Measurements from ENCODE around the gene ETFA.

The ETFA gene

DNA sequence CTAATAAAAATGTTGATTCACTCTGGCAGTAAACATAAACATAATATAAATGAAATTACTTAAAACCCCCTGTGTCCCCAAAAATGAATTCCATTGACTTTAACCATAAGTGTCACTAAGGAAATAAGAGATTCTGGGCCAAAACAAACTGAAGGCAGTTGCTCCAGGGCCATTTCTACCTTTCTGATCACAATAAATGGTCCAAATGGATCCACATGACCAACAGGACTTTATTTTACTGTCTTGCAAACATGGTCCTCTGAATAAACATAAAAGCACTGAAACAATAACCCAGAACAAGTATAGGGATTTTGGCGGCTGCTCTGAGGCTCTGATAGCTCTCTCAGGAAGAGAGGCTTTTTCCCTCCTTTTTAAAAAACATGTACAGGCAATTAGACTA is 77.3 kb downstream of the ETFA start:
- TF ChIP-seq EZH2phosphoT487 (IDR thresholded peaks at IDR 0.05; ENCODE audit: low read depth), result no peak
- TF ChIP-seq, protein P1, sequence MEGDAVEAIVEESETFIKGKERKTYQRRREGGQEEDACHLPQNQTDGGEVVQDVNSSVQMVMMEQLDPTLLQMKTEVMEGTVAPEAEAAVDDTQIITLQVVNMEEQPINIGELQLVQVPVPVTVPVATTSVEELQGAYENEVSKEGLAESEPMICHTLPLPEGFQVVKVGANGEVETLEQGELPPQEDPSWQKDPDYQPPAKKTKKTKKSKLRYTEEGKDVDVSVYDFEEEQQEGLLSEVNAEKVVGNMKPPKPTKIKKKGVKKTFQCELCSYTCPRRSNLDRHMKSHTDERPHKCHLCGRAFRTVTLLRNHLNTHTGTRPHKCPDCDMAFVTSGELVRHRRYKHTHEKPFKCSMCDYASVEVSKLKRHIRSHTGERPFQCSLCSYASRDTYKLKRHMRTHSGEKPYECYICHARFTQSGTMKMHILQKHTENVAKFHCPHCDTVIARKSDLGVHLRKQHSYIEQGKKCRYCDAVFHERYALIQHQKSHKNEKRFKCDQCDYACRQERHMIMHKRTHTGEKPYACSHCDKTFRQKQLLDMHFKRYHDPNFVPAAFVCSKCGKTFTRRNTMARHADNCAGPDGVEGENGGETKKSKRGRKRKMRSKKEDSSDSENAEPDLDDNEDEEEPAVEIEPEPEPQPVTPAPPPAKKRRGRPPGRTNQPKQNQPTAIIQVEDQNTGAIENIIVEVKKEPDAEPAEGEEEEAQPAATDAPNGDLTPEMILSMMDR (IDR thresholded peaks at IDR 0.05; ENCODE audit: low read depth, low read length), result no peak
- H3K4me2 ChIP-seq (ENCODE audit: low read length), result no peak overlapping the region
- H3K4me1 ChIP-seq (ENCODE audit: low read length), result no peaks in the 10 kb centered on the region
- H3K79me2 ChIP-seq (ENCODE audit: low read length), result no peaks in the 10 kb centered on the region
- H2AFZ ChIP-seq (ENCODE audit: low read depth, low read length), result no peak overlapping the region
- no peaks in the 10 kb centered on the region for H3K9me3 ChIP-seq (ENCODE audit: insufficient read depth, low read length)
- H3K27ac ChIP-seq (ENCODE audit: low read length), result no peak overlapping the region
- peaks cover 9% of the 10 kb centered on the region for H3K36me3 ChIP-seq (replicated peaks; ENCODE audit: low read depth, low read length)
- H3K9ac ChIP-seq (ENCODE audit: low read length), result no peak overlapping the region
- H4K20me1 ChIP-seq (ENCODE audit: insufficient read depth, low read length), result 0 out of 2 replicates have a peak, but pooled peaks cover 3% of the 10 kb centered on the region
- H3K4me3 ChIP-seq (ENCODE audit: low read length), result no peak overlapping the region
- no peaks in the 10 kb centered on the region for H3K27me3 ChIP-seq (ENCODE audit: low read depth, low read length)

DNA sequence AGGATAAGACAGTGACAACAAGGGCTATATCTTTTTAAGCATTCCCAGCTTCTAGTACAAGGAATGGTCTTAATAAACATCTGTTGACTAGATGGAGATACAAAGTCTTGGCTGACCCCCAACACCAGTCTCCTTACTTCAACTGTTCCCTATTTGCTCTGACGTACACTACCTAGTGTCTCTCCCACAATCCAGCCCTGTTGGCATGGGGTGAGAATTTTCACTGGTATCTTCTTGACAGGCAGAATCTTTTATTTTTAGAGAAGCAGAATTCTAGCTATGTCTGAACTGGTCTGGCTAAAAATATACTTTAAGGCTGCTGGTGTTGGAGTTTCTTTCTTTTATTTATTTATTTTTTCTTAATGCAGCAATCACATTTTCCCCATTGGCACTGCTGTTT is 82.0 kb downstream of the ETFA start:
- H4K20me1 ChIP-seq (ENCODE audit: insufficient read depth, low read length), result no peaks in the 10 kb centered on the region
- TF ChIP-seq EZH2phosphoT487 (IDR thresholded peaks at IDR 0.05; ENCODE audit: low read depth), result no peak
- TF ChIP-seq, protein P1 (IDR thresholded peaks at IDR 0.05; ENCODE audit: low read depth, low read length), result no peak

DNA sequence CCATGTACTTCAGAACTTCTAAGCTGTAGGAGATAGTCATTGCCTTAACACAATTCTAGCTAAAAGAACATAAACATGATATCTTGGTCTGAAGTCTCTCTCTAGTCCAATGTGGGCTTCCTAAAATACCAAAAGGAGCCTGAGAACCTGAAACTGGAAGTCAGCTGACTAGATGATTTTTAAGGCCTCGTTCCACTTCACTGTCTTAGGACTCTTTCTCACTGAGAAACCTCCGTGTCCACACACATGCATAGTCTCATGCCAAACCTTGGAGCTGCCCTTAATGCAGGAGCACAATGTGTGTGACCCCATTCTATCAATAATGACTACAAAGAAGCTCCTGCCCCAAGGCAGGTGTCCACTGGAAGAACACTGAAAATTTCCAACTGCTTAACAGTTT is 87.7 kb downstream of the ETFA start:
- Histone ChIP-seq H3K4me1 (ENCODE audit: low read length) (no peaks in the 10 kb centered on the region), H3K27me3 (ENCODE audit: low read depth, low read length) (no peaks in the 10 kb centered on the region), H2AFZ (ENCODE audit: low read depth, low read length) (no peak overlapping the region), H3K79me2 (ENCODE audit: low read length) (no peaks in the 10 kb centered on the region), H3K27ac (ENCODE audit: low read length) (no peak overlapping the region), H3K9me3 (ENCODE audit: insufficient read depth, low read length) (no peaks in the 10 kb centered on the region), H3K4me2 (ENCODE audit: low read length) (no peak overlapping the region), H3K4me3 (ENCODE audit: low read length) (no peak overlapping the region), H3K9ac (ENCODE audit: low read length) (no peak overlapping the region), H3K36me3 (replicated peaks; ENCODE audit: low read depth, low read length) (peaks cover 34% of the 10 kb centered on the region), H4K20me1 (ENCODE audit: insufficient read depth, low read length) (no peaks in the 10 kb centered on the region)
- TF ChIP-seq, protein P1 (IDR thresholded peaks at IDR 0.05; ENCODE audit: low read depth, low read length), result no peak
- TF ChIP-seq EZH2phosphoT487 (IDR thresholded peaks at IDR 0.05; ENCODE audit: low read depth), result no peak

More for the DNA sequence above, 82.0 kb downstream of the ETFA start:
- Histone ChIP-seq H2AFZ (ENCODE audit: low read depth, low read length) (no peak overlapping the region), H3K36me3 (replicated peaks; ENCODE audit: low read depth, low read length) (peaks cover 26% of the 10 kb centered on the region), H3K27ac (ENCODE audit: low read length) (no peak overlapping the region), H3K4me3 (ENCODE audit: low read length) (no peak overlapping the region), H3K27me3 (ENCODE audit: low read depth, low read length) (no peaks in the 10 kb centered on the region), H3K4me2 (ENCODE audit: low read length) (no peak overlapping the region), H3K4me1 (ENCODE audit: low read length) (no peaks in the 10 kb centered on the region), H3K9ac (ENCODE audit: low read length) (no peak overlapping the region), H3K79me2 (ENCODE audit: low read length) (no peaks in the 10 kb centered on the region), H3K9me3 (ENCODE audit: insufficient read depth, low read length) (no peaks in the 10 kb centered on the region)

DNA sequence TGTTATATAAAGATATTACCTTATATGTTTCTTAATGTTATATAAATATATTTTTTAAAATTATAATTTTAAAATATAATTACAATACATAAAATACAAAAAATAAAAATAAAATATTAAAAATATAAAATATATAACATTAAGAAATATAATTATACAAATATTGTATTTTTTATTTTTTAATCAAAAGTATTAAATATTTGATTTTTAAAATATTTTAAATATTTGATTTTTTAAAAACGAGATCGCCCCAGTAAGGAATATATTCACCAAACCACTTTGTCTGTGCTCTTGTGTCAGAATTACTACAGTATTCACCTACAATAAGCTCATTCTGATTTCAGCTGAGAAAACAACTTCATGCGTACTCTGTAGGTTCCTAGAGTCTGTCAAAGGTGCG is 89.1 kb downstream of the ETFA start:
- H3K4me3 ChIP-seq (ENCODE audit: low read length), result no peak overlapping the region
- no peak overlapping the region for H3K9ac ChIP-seq (ENCODE audit: low read length)
- no peaks in the 10 kb centered on the region for H3K27me3 ChIP-seq (ENCODE audit: low read depth, low read length)
- TF ChIP-seq EZH2phosphoT487 (IDR thresholded peaks at IDR 0.05; ENCODE audit: low read depth), result no peak
- TF ChIP-seq, protein P1 (IDR thresholded peaks at IDR 0.05; ENCODE audit: low read depth, low read length), result no peak
- no peak overlapping the region for H3K4me2 ChIP-seq (ENCODE audit: low read length)
- H3K27ac ChIP-seq (ENCODE audit: low read length), result no peak overlapping the region
- no peak overlapping the region for H2AFZ ChIP-seq (ENCODE audit: low read depth, low read length)
- H4K20me1 ChIP-seq (ENCODE audit: insufficient read depth, low read length), result no peaks in the 10 kb centered on the region
- H3K36me3 ChIP-seq (replicated peaks; ENCODE audit: low read depth, low read length), result peaks cover 31% of the 10 kb centered on the region
- no peaks in the 10 kb centered on the region for H3K79me2 ChIP-seq (ENCODE audit: low read length)
- no peaks in the 10 kb centered on the region for H3K9me3 ChIP-seq (ENCODE audit: insufficient read depth, low read length)
- no peaks in the 10 kb centered on the region for H3K4me1 ChIP-seq (ENCODE audit: low read length)
